AG08395 (cell line): ENCODE data around the gene ZYG11A.
A peak's percentile ranks its signal among the peaks of the same experiment; 100 is the strongest.

Experiments
- DNase-seq: peaks from one replicate; pipeline ENCODE4 v3.0.0; 2012; ENCODE audit warnings: mixed read lengths, low spot score

The ZYG11A gene

GRCh38 chr1:52918201-52918600 is 75.6 kb downstream of the ZYG11A start:
- no peak for DNase-seq

DNA sequence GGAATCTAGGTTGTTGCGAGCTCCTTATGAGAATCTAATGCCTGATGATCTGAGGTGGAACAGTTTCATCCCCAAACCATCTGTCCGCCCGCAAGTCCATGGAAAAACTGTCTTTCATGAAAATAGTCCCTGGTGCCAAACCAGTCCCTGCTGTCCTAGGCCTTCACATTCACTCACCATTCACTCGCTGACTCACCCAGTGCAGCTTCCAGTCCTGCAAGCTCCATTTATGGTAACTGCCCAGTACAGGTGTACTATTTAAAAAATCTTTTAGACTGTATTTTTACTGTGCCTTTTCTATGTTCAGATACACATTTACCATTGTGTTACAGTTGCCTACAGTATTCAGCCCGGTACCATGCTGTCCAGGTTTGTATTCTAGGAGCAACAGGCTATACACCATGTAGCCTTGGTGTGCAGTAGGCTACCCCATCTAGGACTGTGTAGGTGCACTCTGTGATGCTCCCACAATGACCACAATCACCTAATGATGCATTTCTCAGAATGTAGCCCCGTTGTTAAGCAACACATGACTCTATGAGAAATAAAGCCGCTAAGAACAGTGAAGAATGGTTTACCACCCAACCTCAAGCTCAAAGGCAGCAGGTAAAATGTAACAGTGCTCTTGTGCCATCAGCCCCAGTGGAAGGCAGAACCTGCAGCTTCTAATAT is 76.6 kb downstream of the ZYG11A start:
- no peak for DNase-seq

DNA sequence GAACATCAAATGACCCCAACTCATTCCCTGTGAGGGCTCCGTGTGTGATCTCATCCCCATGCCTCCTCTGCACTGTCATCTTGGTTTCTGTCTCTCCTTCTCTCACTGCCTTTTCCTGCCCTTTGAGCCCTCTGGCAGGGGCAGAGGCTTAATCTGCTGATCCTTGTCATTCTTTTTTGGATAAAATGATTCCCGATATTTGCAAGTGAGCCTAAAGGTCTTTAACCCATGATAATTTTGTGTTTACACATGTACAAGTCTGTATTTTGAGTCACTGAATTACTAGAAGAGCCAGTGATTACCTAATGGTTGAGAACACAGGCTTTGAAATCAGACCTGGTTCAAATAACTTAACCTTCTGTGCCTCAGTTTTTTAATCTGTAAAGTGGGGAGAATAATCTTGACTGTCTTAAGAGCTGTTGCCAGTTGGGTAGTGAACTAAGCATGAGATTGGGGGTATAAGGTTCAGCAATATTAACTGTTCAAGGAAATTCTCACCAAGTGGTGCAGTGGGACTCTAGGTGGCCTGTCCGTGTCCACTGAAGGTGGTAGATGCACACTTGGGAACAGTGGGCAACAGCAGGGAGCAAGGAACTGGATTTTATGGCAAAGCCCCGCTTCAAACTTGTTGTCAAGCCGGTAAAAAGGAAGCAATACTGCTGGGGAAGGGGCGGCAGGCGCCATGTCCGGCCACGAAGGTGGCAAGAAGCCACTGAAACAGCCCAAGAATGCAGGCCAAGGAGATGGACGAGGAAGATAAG is 77.3 kb downstream of the ZYG11A start:
- no peak for DNase-seq

GRCh38 chr1:52920791-52921291 is 78.3 kb downstream of the ZYG11A start:
- peak; percentile 27 for DNase-seq

GRCh38 chr1:52925571-52926005 is 83.0 kb downstream of the ZYG11A start:
- no peak for DNase-seq

DNA sequence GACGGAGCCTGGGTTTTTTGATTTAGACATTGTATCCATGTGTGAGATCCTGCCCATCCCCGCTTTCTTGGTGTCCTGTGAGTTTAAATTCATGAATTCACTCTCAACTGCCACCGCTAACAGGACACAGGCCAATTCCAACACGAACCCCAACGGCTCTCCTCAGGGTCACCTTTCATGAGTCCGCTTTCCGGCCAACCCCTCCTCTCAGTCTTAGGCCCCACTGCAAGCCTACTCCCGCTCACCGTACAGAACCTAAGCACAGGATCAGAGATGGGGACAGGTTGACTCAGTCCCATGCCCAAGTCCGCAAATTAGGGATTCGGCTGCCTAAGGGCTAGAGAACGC is 84.3 kb downstream of the ZYG11A start:
- DNase-seq: no peak

- peak; percentile 94 for DNase-seq
Observed at GRCh38 chr1:52927212-52928014, 84.9 kb downstream of the ZYG11A start, which contains the start of gene SCP2. SCP2 (plus strand) TSS chr1:52927276; CDS start chr1:52927397, 121 bp downstream.

GRCh38 chr1:52928015-52928404 is 85.5 kb downstream of the ZYG11A start:
- no peak for DNase-seq

DNA sequence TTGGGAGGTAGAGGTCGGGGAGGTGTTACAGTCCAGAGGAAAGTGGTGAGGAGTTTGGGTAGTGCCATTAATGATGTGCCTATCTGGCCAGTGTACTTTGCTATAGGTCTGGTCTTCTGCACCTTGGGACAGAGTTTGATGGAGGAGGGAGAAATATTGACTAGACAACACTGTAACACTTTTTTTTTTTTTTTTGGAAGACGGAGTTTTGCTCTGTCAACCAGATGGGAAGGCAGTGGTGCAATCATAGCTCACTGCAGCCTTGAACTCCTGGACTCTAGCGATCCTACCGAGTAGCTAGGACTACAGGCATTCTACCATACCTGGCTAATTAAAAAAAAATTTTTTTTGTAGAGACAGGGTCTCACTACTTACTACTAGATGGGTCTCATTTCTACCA is 86.5 kb downstream of the ZYG11A start:
- DNase-seq: no peak

GRCh38 chr1:52937433-52938182 is 95.0 kb downstream of the ZYG11A start:
- no peak for DNase-seq

DNA sequence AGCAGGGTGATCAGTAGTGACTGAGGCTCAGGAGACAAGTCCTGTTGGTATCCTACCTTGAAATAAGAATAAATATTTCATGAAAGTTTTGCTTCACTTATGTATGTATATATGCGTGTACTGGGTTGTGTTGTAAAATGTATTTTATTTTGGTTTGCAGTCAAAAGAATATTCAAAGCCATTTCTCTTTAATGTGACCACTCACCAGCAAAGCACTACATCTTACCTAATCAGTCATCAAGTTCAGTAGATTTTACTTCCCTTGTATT is 95.6 kb downstream of the ZYG11A start:
- DNase-seq: no peak

GRCh38 chr1:52943876-52944416 is 101.4 kb downstream of the ZYG11A start:
- no peak for DNase-seq

GRCh38 chr1:52944566-52944965 is 102.0 kb downstream of the ZYG11A start:
- no peak for DNase-seq
